ENCODE measurements around the gene KRTAP12-2.
"Not testable (repeated sequence)": the region's sequence is repeated elsewhere in the genome, so short reads cannot be mapped to it uniquely, and the experiment has no call there.

The KRTAP12-2 gene

GRCh38 chr21:44682580-44683151, 15.9 kb upstream of the KRTAP12-2 start:
- DNase-seq, result no peak

GRCh38 chr21:44681861-44682579, 15.3 kb upstream of the KRTAP12-2 start, which contains the start of gene KRTAP12-1:
Gene KRTAP12-1, minus strand, starts transcription at chr21:44682163. Its CDS starts 40 bp downstream, at chr21:44682123.
- no peak for DNase-seq

GRCh38 chr21:44681152-44681551, 14.4 kb upstream of the KRTAP12-2 start:
- DNase-seq, result no peak

GRCh38 chr21:44677881-44678280, 11.2 kb upstream of the KRTAP12-2 start:
- DNase-seq, result no peak

- no peak for DNase-seq
Observed at GRCh38 chr21:44671911-44672310, 5.2 kb upstream of the KRTAP12-2 start.

GRCh38 chr21:44670642-44671432, 4.1 kb upstream of the KRTAP12-2 start:
- DNase-seq, result no peak

GRCh38 chr21:44667612-44668011, 885 bp upstream of the KRTAP12-2 start:
- DNase-seq, result no peak

- no peak for DNase-seq
Observed at GRCh38 chr21:44664691-44665090, 2.0 kb downstream of the KRTAP12-2 start.

GRCh38 chr21:44661567-44661966, 5.2 kb downstream of the KRTAP12-2 start:
- not testable (repeated sequence) for DNase-seq

- DNase-seq, result peak; percentile 43
Observed at GRCh38 chr21:44658913-44659595, 7.7 kb downstream of the KRTAP12-2 start.

GRCh38 chr21:44658541-44658910, 8.2 kb downstream of the KRTAP12-2 start:
- no peak for DNase-seq

GRCh38 chr21:44657635-44658540, 8.8 kb downstream of the KRTAP12-2 start, which contains the start of gene KRTAP12-3:
Gene KRTAP12-3, plus strand, starts transcription at chr21:44657932. Its CDS starts 48 bp downstream, at chr21:44657980.
- DNase-seq, result peak; percentile 81

- DNase-seq, result no peak
Observed at GRCh38 chr21:44656868-44657267, 9.9 kb downstream of the KRTAP12-2 start.

- DNase-seq, result peak; percentile 24
Observed at GRCh38 chr21:44654576-44655175, 12.1 kb downstream of the KRTAP12-2 start, which contains the start of gene KRTAP12-4. Gene KRTAP12-4, minus strand, starts transcription at chr21:44654659. Its CDS starts 45 bp downstream, at chr21:44654614.

- DNase-seq, result peak; percentile 79
Observed at GRCh38 chr21:44653656-44654575, 12.8 kb downstream of the KRTAP12-2 start.

- no peak for DNase-seq
Observed at GRCh38 chr21:44653123-44653522, 13.6 kb downstream of the KRTAP12-2 start.

GRCh38 chr21:44650973-44651675, 15.6 kb downstream of the KRTAP12-2 start:
- DNase-seq, result no peak

- DNase-seq, result no peak
Observed at GRCh38 chr21:44650265-44650972, 16.3 kb downstream of the KRTAP12-2 start.

All from CD4-positive, alpha-beta T cell treated with Interleukin-10 for 1 hour (primary cell).